IMR-90 (cell line): ENCODE measurements around the gene C19orf53. TPM values are rescaled to one million over a fixed set of nuclear protein-coding genes. Genes with fewer than 3 reads are reported as not detected.

Experiments
- ATAC-seq: fragments of 200-7000 bp; cut with Tn5 transposase; 2 replicates; pipeline ENCODE4 v1.9.1; 2020; ENCODE audit warnings: low read depth, mild to moderate bottlenecking, moderate library complexity
- BruUV-seq: library from RNA; stranded (reverse); fragments of 400-500 nt; replicated peaks from 2 replicates; lab custom pipeline; 2021; lab: Mats Ljungman, UMichigan
- CTCF ChIA-PET: fragments of 300-600 bp; formaldehyde crosslinking; extraction: SDS; loops from one replicate; lab custom pipeline; 2021; ENCODE audit warnings: antibody characterized with exemption; lab: Yijun Ruan, JAX
- POLR2A ChIA-PET: fragments of 300-600 bp; sonication (Branson Sonifier 250); formaldehyde crosslinking; loops from one replicate; lab custom pipeline; 2022; ENCODE audit warnings: antibody characterized with exemption; ENCODE audit not compliant: unreplicated experiment; lab: Charles Lee
- DNase-seq: peaks from one replicate; pipeline ENCODE4 v3.0.0; 2013
- H2AFZ ChIP-seq: replicated peaks from 2 replicates; pipeline ENCODE3; 2013; ENCODE audit warnings: low read length, mild to moderate bottlenecking; ENCODE audit not compliant: poor library complexity
- H2AK5ac ChIP-seq: 2 replicates; pipeline ENCODE4 v1.6.1; 2013; ENCODE audit warnings: low read depth, low read length, inconsistent platforms
- H2AK9ac ChIP-seq: replicated peaks from 2 replicates; pipeline ENCODE3; 2013; ENCODE audit warnings: mild to moderate bottlenecking, low read depth, low read length, moderate library complexity; ENCODE audit not compliant: poor library complexity
- H2BK120ac ChIP-seq: 2 replicates; pipeline ENCODE4 v1.6.1; 2013; ENCODE audit warnings: low read depth, low read length, inconsistent platforms
- H2BK15ac ChIP-seq: 3 replicates; pipeline ENCODE4 v1.6.1; 2013; ENCODE audit warnings: low read depth, low read length, inconsistent platforms
- H2BK20ac ChIP-seq: 2 replicates; pipeline ENCODE4 v1.6.1; 2013; ENCODE audit warnings: low read depth, mild to moderate bottlenecking, inconsistent platforms, low read length, moderate library complexity
- H2BK5ac ChIP-seq: 2 replicates; pipeline ENCODE4 v1.6.1; 2013; ENCODE audit warnings: mild to moderate bottlenecking, low read depth, low read length, inconsistent platforms; ENCODE audit not compliant: poor library complexity, severe bottlenecking
- H3K14ac ChIP-seq: replicated peaks from 2 replicates; pipeline ENCODE4 v1.6.1; 2013; ENCODE audit warnings: low read depth, low read length, inconsistent platforms
- H3K18ac ChIP-seq: 2 replicates; pipeline ENCODE4 v1.6.1; 2013; ENCODE audit warnings: low read depth, low read length, control low read depth
- H3K23ac ChIP-seq: 2 replicates; pipeline ENCODE4 v1.6.1; 2013; ENCODE audit warnings: low read depth, low read length, inconsistent platforms
- H3K27ac ChIP-seq: 2 replicates; pipeline ENCODE4 v1.5.1; 2013; ENCODE audit warnings: mild to moderate bottlenecking, control low read depth, low read length; ENCODE audit not compliant: insufficient read depth
- H3K27me3 ChIP-seq: 2 replicates; pipeline ENCODE4 v1.6.1; 2013; ENCODE audit warnings: low read length; ENCODE audit not compliant: control insufficient read depth, insufficient read depth
- H3K36me3 ChIP-seq: 2 replicates; pipeline ENCODE4 v1.6.1; 2013; ENCODE audit warnings: low read length, mixed read lengths; ENCODE audit not compliant: control insufficient read depth, insufficient read depth
- H3K4ac ChIP-seq: 2 replicates; pipeline ENCODE4 v1.6.1; 2013; ENCODE audit warnings: low read depth, low read length, inconsistent platforms
- H3K4me1 ChIP-seq: 2 replicates; pipeline ENCODE4 v1.6.1; 2013; ENCODE audit warnings: low read length, mixed read lengths; ENCODE audit not compliant: control insufficient read depth, insufficient read depth
- H3K4me2 ChIP-seq: 2 replicates; pipeline ENCODE4 v1.6.1; 2013; ENCODE audit warnings: low read depth, mild to moderate bottlenecking, control low read depth, low read length, moderate library complexity
- H3K4me3 ChIP-seq: 2 replicates; pipeline ENCODE4 v1.5.1; 2013; ENCODE audit warnings: low read depth, mild to moderate bottlenecking, control low read depth, low read length, moderate library complexity; ENCODE audit not compliant: insufficient read depth
- H3K56ac ChIP-seq: 2 replicates; pipeline ENCODE4 v1.6.1; 2013; ENCODE audit warnings: low read length, inconsistent platforms; ENCODE audit not compliant: insufficient read depth; ENCODE audit errors: extremely low read depth
- H3K79me1 ChIP-seq, 2 experiments: 2 replicates each; pipeline ENCODE4 v1.6.1; 2013; ENCODE audit warnings: low read length in 2 of 2, inconsistent platforms in 1 of 2, low read depth in 1 of 2
- H3K9ac ChIP-seq: 2 replicates; pipeline ENCODE4 v1.6.1; 2013; ENCODE audit warnings: low read depth, low read length, control low read depth
- H3K9me1 ChIP-seq: 2 replicates; pipeline ENCODE4 v1.6.1; 2013; ENCODE audit warnings: low read length, inconsistent platforms; ENCODE audit not compliant: insufficient read depth
- H3K9me3 ChIP-seq: 2 replicates; pipeline ENCODE4 v1.6.1; 2013; ENCODE audit warnings: low read length; ENCODE audit not compliant: control insufficient read depth, insufficient read depth
- H4K20me1 ChIP-seq: 2 replicates; pipeline ENCODE4 v1.6.1; 2013; ENCODE audit warnings: low read length, inconsistent platforms; ENCODE audit not compliant: insufficient read depth
- H4K5ac ChIP-seq: 2 replicates; pipeline ENCODE4 v1.6.1; 2013; ENCODE audit warnings: mild to moderate bottlenecking, low read depth, low read length, control low read depth
- H4K8ac ChIP-seq, 2 experiments: 2 replicates each; pipeline ENCODE4 v1.6.1; 2013; ENCODE audit warnings: low read depth in 2 of 2, low read length in 2 of 2, control low read depth in 1 of 2, inconsistent platforms in 1 of 2
- H4K91ac ChIP-seq: 2 replicates; pipeline ENCODE4 v1.6.1; 2013; ENCODE audit warnings: low read depth, low read length, inconsistent platforms; ENCODE audit not compliant: insufficient read depth
- BHLHE40 ChIP-seq: fragments of 150-350 bp; IDR thresholded peaks from 2 replicates; pipeline ENCODE4 v1.6.1; 2016; ENCODE audit warnings: mild to moderate bottlenecking, low read depth, low read length
- CEBPB ChIP-seq: IDR thresholded peaks from 2 replicates; pipeline ENCODE4 v1.6.1; 2012; ENCODE audit warnings: low read depth, low read length, improper control_type of control experiment
- CHD1 ChIP-seq: IDR thresholded peaks from 2 replicates; pipeline ENCODE4 v1.6.1; 2012; ENCODE audit warnings: low read depth, low read length, improper control_type of control experiment
- FOS ChIP-seq: fragments of 150-350 bp; IDR thresholded peaks from 2 replicates; pipeline ENCODE4 v1.6.1; 2016; ENCODE audit warnings: low read depth, low read length
- MAFK ChIP-seq: IDR thresholded peaks from 2 replicates; pipeline ENCODE4 v1.6.1; 2012; ENCODE audit warnings: low read depth, low read length, improper control_type of control experiment
- MAZ ChIP-seq: IDR thresholded peaks from 2 replicates; pipeline ENCODE4 v1.6.1; 2012; ENCODE audit warnings: low read depth, mild to moderate bottlenecking, low read length, improper control_type of control experiment, moderate library complexity, borderline replicate concordance
- MXI1 ChIP-seq: IDR thresholded peaks from 2 replicates; pipeline ENCODE4 v1.6.1; 2012; ENCODE audit warnings: low read depth, mild to moderate bottlenecking, low read length, moderate library complexity, borderline replicate concordance
- POLR2A ChIP-seq: IDR thresholded peaks from 2 replicates; pipeline ENCODE4 v1.6.1; 2012; ENCODE audit warnings: mild to moderate bottlenecking, low read depth, low read length
- RAD21 ChIP-seq: IDR thresholded peaks from 2 replicates; pipeline ENCODE4 v1.6.1; 2012; ENCODE audit warnings: low read length, improper control_type of control experiment
- RCOR1 ChIP-seq: IDR thresholded peaks from 2 replicates; pipeline ENCODE4 v1.6.1; 2012; ENCODE audit warnings: mild to moderate bottlenecking, low read length, improper control_type of control experiment; ENCODE audit not compliant: insufficient replicate concordance
- RFX5 ChIP-seq: IDR thresholded peaks from 2 replicates; pipeline ENCODE4 v1.8.0; 2012; ENCODE audit warnings: low read depth, mild to moderate bottlenecking, low read length, moderate library complexity
- SMC3 ChIP-seq: fragments of 150-350 bp; IDR thresholded peaks from 2 replicates; pipeline ENCODE4 v1.6.1; 2016; ENCODE audit warnings: low read depth, mild to moderate bottlenecking, antibody characterized with exemption, low read length, moderate library complexity
- WGBS, 2 experiments: methylation state at CpG; one replicate each; pipeline versions ENCODE4 v1.1.5 to v1.1.7; 2013; ENCODE audit warnings: missing lambda C conversion rate in 2 of 2; ENCODE audit not compliant: insufficient read length in 1 of 2; ENCODE audit errors: extremely low coverage in 2 of 2; 5-methylcytosine and 5-hydroxymethylcytosine counted together
- dilution Hi-C: fragments of 300-500 bp; cut with HindIII; formaldehyde crosslinking; loops from one replicate; pipeline ENCODE4 v1.14.3; 2018; ENCODE audit warnings: low sequenced_read_pairs; ENCODE audit not compliant: unreplicated experiment
- in situ Hi-C: fragments of 300-500 bp; cut with MboI; formaldehyde crosslinking; loops from 3 replicates; pipeline ENCODE4 v1.14.3; 2019; ENCODE audit warnings: low sequenced_read_pairs, inconsistent platforms, mixed read lengths
- intact Hi-C: fragments of 100-400 bp; cut with micrococcal nuclease; formaldehyde crosslinking; loops from 2 replicates; pipeline ENCODE4 v1.10.0; 2022
- polyA plus RNA-seq, 3 experiments: library from polyadenylated mRNA; depleted of rRNA; stranded (reverse); fragments of >200 nt; gene quantifications; 2 replicates each; pipeline ENCODE4 v1.2.3, GENCODE V29; 2012; ENCODE audit warnings: low replicate concordance in 1 of 3
- total RNA-seq: library from RNA; depleted of rRNA; stranded (reverse); fragments of >200 nt; gene quantifications from 2 replicates; pipeline ENCODE4 v1.2.3, GENCODE V29; 2012
- TF ChIP-seq, protein P1 (sequence below): fragments of 150-350 bp; IDR thresholded peaks from 2 replicates; pipeline ENCODE4 v1.6.1; 2016; ENCODE audit warnings: low read depth, mild to moderate bottlenecking, low read length, moderate library complexity, borderline replicate concordance
- TF ChIP-seq, protein P2 (sequence below): conservative IDR thresholded peaks from 2 replicates; pipeline ENCODE4 v1.5.1; 2012; ENCODE audit warnings: mild to moderate bottlenecking, low read depth, low read length, improper control_type of control experiment
- TF ChIP-seq, protein P3 (sequence below): fragments of 150-350 bp; IDR thresholded peaks from 2 replicates; pipeline ENCODE4 v1.6.1; 2017; ENCODE audit warnings: mild to moderate bottlenecking, antibody characterized with exemption, low read length, low read depth

C19orf53 gene
- total and polyA plus RNA-seq, 2 of the 4 experiments (the other 2 are of a cell fraction), result 61.3 to 290 TPM

DNA sequence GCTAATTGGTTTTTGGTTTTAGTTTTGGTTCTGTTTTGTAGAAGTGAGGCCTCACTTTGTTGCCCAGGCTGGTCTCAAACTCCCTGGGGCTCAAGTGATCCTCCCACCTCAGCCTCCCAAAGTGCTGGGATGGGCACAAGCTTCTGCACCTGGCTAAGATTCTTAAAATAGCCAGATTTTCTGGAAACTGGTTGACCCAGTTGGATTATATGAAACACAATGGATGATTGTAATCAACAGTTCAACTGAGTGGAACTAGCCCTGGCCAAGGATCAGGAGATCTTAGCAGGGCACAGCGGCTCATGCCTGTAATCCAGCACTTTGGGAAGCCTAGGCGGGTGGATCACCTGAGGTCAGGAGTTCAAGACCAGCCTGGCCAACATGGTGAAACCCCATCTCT, 39.5 kb upstream of the C19orf53 start (continued):
- TF ChIP-seq, protein P1, sequence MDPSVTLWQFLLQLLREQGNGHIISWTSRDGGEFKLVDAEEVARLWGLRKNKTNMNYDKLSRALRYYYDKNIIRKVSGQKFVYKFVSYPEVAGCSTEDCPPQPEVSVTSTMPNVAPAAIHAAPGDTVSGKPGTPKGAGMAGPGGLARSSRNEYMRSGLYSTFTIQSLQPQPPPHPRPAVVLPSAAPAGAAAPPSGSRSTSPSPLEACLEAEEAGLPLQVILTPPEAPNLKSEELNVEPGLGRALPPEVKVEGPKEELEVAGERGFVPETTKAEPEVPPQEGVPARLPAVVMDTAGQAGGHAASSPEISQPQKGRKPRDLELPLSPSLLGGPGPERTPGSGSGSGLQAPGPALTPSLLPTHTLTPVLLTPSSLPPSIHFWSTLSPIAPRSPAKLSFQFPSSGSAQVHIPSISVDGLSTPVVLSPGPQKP, result no peak

DNA sequence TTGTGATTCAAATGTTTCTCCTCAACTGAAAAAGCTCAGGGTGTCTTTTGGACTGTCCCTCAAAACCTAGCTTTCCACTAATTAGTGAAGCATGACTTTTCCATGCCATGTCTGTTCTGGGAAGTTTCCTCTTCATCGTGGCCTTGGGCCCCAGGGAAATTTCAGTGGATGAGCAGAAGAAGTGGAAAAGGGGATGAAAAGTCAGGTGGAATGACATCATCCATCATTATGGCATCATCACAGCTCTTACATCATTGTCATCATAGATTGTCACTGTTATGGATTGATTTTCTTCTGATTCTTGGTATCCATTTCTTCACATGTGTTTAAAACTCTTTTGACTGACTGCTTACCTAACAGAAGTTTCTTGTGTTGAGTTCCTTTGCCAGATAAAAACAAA, 36.2 kb upstream of the C19orf53 start:
- Histone ChIP-seq H3K23ac (no peak overlapping the region), H2AK5ac (no peak overlapping the region), H3K56ac (no peak overlapping the region), H3K4me2 (no peak overlapping the region), H2AFZ (no peak overlapping the region), H3K9me3 (no peaks in the 10 kb centered on the region), H3K27me3 (no peaks in the 10 kb centered on the region), H3K27ac (no peak overlapping the region), H3K4ac (no peak overlapping the region), H3K36me3 (0 out of 2 replicates have a peak, but pooled peaks cover 2% of the 10 kb centered on the region), H2AK9ac (no peak overlapping the region), H2BK5ac (no peak overlapping the region), H3K9ac (no peak overlapping the region), H4K5ac (no peak overlapping the region), H4K20me1 (no peaks in the 10 kb centered on the region), H3K79me1 (peaks cover 0 to 6% of the 10 kb centered on the region in 2 experiments; a peak in 2 of 4 replicates), H3K9me1 (peaks cover 4% of the 10 kb centered on the region; the same call in 1 of the 2 replicates), H4K91ac (no peak overlapping the region), H3K4me1 (peaks cover 4% of the 10 kb centered on the region; the same call in 1 of the 2 replicates), H2BK120ac (no peak overlapping the region), H2BK20ac (no peak overlapping the region), H3K14ac (no peak overlapping the region), H3K4me3 (no peak overlapping the region), H3K18ac (no peak overlapping the region), H2BK15ac (no peak overlapping the region), H4K8ac (no peak overlapping the region)
- DNase-seq (no peak), ATAC-seq (no peak)
- ChIA-PET CTCF (no interaction called here), POLR2A (no interaction called here)
- in situ Hi-C loops, result loop anchor here (25.0 kb wide), 1 partner anchor 751 kb away; the partner anchor contains the start of gene NFIX
- intact Hi-C loops, result no loop called here
- dilution Hi-C loops, result no loop called here
- WGBS, 2 experiments, result no CpG with 5 or more reads among the region's 1 CpG
- no TSS peak for BruUV-seq
- TF ChIP-seq MXI1 (no peak), RFX5 (no peak), FOS (no peak), SMC3 (no peak), RAD21 (no peak), POLR2A (no peak), CHD1 (no peak), MAFK (no peak), RCOR1 (no peak), CEBPB (no peak), BHLHE40 (no peak), MAZ (no peak)
- TF ChIP-seq, protein P2, sequence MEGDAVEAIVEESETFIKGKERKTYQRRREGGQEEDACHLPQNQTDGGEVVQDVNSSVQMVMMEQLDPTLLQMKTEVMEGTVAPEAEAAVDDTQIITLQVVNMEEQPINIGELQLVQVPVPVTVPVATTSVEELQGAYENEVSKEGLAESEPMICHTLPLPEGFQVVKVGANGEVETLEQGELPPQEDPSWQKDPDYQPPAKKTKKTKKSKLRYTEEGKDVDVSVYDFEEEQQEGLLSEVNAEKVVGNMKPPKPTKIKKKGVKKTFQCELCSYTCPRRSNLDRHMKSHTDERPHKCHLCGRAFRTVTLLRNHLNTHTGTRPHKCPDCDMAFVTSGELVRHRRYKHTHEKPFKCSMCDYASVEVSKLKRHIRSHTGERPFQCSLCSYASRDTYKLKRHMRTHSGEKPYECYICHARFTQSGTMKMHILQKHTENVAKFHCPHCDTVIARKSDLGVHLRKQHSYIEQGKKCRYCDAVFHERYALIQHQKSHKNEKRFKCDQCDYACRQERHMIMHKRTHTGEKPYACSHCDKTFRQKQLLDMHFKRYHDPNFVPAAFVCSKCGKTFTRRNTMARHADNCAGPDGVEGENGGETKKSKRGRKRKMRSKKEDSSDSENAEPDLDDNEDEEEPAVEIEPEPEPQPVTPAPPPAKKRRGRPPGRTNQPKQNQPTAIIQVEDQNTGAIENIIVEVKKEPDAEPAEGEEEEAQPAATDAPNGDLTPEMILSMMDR, result no peak
- TF ChIP-seq, protein P3, sequence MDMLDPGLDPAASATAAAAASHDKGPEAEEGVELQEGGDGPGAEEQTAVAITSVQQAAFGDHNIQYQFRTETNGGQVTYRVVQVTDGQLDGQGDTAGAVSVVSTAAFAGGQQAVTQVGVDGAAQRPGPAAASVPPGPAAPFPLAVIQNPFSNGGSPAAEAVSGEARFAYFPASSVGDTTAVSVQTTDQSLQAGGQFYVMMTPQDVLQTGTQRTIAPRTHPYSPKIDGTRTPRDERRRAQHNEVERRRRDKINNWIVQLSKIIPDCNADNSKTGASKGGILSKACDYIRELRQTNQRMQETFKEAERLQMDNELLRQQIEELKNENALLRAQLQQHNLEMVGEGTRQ, result no peak
